ENCODE data around the gene TRAPPC6A.

TRAPPC6A gene

GRCh38 chr19:45177817-45178261 lies at the start of gene TRAPPC6A:
TRAPPC6A (minus strand) TSS chr19:45178237; CDS start chr19:45178218, 19 bp downstream.
- peak; percentile 35 to 48 for DNase-seq

- no peak for DNase-seq
These were observed 46.6 kb upstream of the TRAPPC6A start for GRCh38 chr19:45224645-45225044.

GRCh38 chr19:45223879-45224278 lies 45.8 kb upstream of the TRAPPC6A start:
- DNase-seq = no peak

GRCh38 chr19:45222724-45223123 lies 44.7 kb upstream of the TRAPPC6A start:
- DNase-seq = no peak

- DNase-seq = peak in 1 of 2 experiments; percentile 5
These were observed 41.1 kb upstream of the TRAPPC6A start for GRCh38 chr19:45218911-45219743.

- DNase-seq = no peak
These were observed 40.4 kb upstream of the TRAPPC6A start for GRCh38 chr19:45218426-45218825.

GRCh38 chr19:45217957-45218334 lies 39.9 kb upstream of the TRAPPC6A start:
- no peak for DNase-seq

- no peak for DNase-seq
These were observed 39.3 kb upstream of the TRAPPC6A start for GRCh38 chr19:45217193-45217956.

- DNase-seq = no peak
These were observed 38.6 kb upstream of the TRAPPC6A start for GRCh38 chr19:45216667-45217066.

- no peak for DNase-seq
These were observed 37.6 kb upstream of the TRAPPC6A start for GRCh38 chr19:45215391-45216191.

GRCh38 chr19:45213031-45213430 lies 35.0 kb upstream of the TRAPPC6A start:
- no peak for DNase-seq

GRCh38 chr19:45211751-45212381 lies 33.8 kb upstream of the TRAPPC6A start:
- no peak for DNase-seq

- DNase-seq = no peak
These were observed 28.3 kb upstream of the TRAPPC6A start for GRCh38 chr19:45206328-45206727.

GRCh38 chr19:45205810-45206209 lies 27.8 kb upstream of the TRAPPC6A start:
- DNase-seq = no peak

- DNase-seq = no peak
These were observed 24.6 kb upstream of the TRAPPC6A start for GRCh38 chr19:45202637-45203036.

GRCh38 chr19:45200568-45200967 lies 22.5 kb upstream of the TRAPPC6A start:
- DNase-seq = no peak

- no peak for DNase-seq
These were observed 17.7 kb upstream of the TRAPPC6A start for GRCh38 chr19:45195764-45196163.

GRCh38 chr19:45191375-45191774 lies 13.3 kb upstream of the TRAPPC6A start:
- DNase-seq = no peak

- DNase-seq = no peak
These were observed 11.9 kb upstream of the TRAPPC6A start for GRCh38 chr19:45189971-45190370.

GRCh38 chr19:45187421-45188100 lies 9.5 kb upstream of the TRAPPC6A start:
- peak in 1 of 2 experiments; percentile 24 for DNase-seq

- DNase-seq = no peak
These were observed 8.7 kb upstream of the TRAPPC6A start for GRCh38 chr19:45186509-45187334.

All from Kasumi-1 (cell line).